HUES48 (cell line): ENCODE results near the gene PAK3.

ENCODE experiments used
- H3K27ac ChIP-seq: one replicate; pipeline ENCODE4 v1.7.0; 2013; ENCODE audit warnings: low read depth, low read length, inconsistent platforms
- H3K27me3 ChIP-seq: 2 replicates; pipeline ENCODE4 v1.6.1; 2013; ENCODE audit warnings: mild to moderate bottlenecking, low read length; ENCODE audit not compliant: control insufficient read depth, insufficient read depth
- H3K36me3 ChIP-seq: 2 replicates; pipeline ENCODE4 v1.6.1; 2013; ENCODE audit warnings: low read length; ENCODE audit not compliant: control insufficient read depth, insufficient read depth
- H3K4me1 ChIP-seq: 2 replicates; pipeline ENCODE4 v1.6.1; 2013; ENCODE audit warnings: mild to moderate bottlenecking, low read length; ENCODE audit not compliant: control insufficient read depth, insufficient read depth
- H3K4me3 ChIP-seq: 2 replicates; pipeline ENCODE4 v1.5.1; 2013; ENCODE audit warnings: mild to moderate bottlenecking, low read depth, low read length
- H3K9ac ChIP-seq: 2 replicates; pipeline ENCODE4 v1.6.1; 2013; ENCODE audit warnings: mild to moderate bottlenecking, low read depth, low read length, moderate library complexity
- H3K9me3 ChIP-seq: 2 replicates; pipeline ENCODE4 v1.6.1; 2013; ENCODE audit warnings: low read length; ENCODE audit not compliant: control insufficient read depth, insufficient read depth

Gene PAK3

GRCh38 chrX:111259559-111259958 lies 163.6 kb downstream of the PAK3 start:
- H3K9me3 ChIP-seq: no peaks in the 10 kb centered on the region
- no peak overlapping the region for H3K4me3 ChIP-seq
- no peaks in the 10 kb centered on the region for H3K4me1 ChIP-seq
- H3K36me3 ChIP-seq: no peaks in the 10 kb centered on the region
- no peak overlapping the region for H3K27ac ChIP-seq
- H3K9ac ChIP-seq: no peak overlapping the region
- peaks cover 6% of the 10 kb centered on the region; the same call in 1 of the 2 replicates for H3K27me3 ChIP-seq

GRCh38 chrX:111260451-111260850 lies 164.5 kb downstream of the PAK3 start:
- no peak overlapping the region for H3K4me3 ChIP-seq
- no peaks in the 10 kb centered on the region for H3K4me1 ChIP-seq
- no peak overlapping the region for H3K9ac ChIP-seq
- H3K9me3 ChIP-seq: no peaks in the 10 kb centered on the region
- H3K27ac ChIP-seq: no peak overlapping the region
- H3K36me3 ChIP-seq: no peaks in the 10 kb centered on the region
- peaks cover 6% of the 10 kb centered on the region; the same call in 1 of the 2 replicates for H3K27me3 ChIP-seq

- H3K9me3 ChIP-seq: no peaks in the 10 kb centered on the region
These were observed 166.1 kb downstream of the PAK3 start for GRCh38 chrX:111262086-111262485.

GRCh38 chrX:111264385-111264784 lies 168.4 kb downstream of the PAK3 start:
- Histone ChIP-seq H3K9me3 (no peaks in the 10 kb centered on the region), H3K4me1 (peaks cover 4% of the 10 kb centered on the region), H3K27ac (no peak overlapping the region), H3K27me3 (peaks cover 4% of the 10 kb centered on the region; the same call in 1 of the 2 replicates), H3K9ac (no peak overlapping the region), H3K4me3 (no peak overlapping the region), H3K36me3 (no peaks in the 10 kb centered on the region)

More at GRCh38 chrX:111262086-111262485, 166.1 kb downstream of the PAK3 start:
- H3K36me3 ChIP-seq: no peaks in the 10 kb centered on the region
- no peak overlapping the region for H3K27ac ChIP-seq
- no peaks in the 10 kb centered on the region for H3K4me1 ChIP-seq
- H3K9ac ChIP-seq: no peak overlapping the region
- peaks cover 6% of the 10 kb centered on the region; the same call in 1 of the 2 replicates for H3K27me3 ChIP-seq
- H3K4me3 ChIP-seq: no peak overlapping the region

- peaks cover 4% of the 10 kb centered on the region; the same call in 1 of the 2 replicates for H3K27me3 ChIP-seq
- H3K27ac ChIP-seq: no peak overlapping the region
- H3K4me3 ChIP-seq: no peak overlapping the region
- H3K4me1 ChIP-seq: peaks cover 13% of the 10 kb centered on the region
- no peaks in the 10 kb centered on the region for H3K9me3 ChIP-seq
- H3K36me3 ChIP-seq: no peaks in the 10 kb centered on the region
- no peak overlapping the region for H3K9ac ChIP-seq
These were observed 169.5 kb downstream of the PAK3 start for GRCh38 chrX:111265486-111265885.

- H3K9ac ChIP-seq: no peak overlapping the region
- no peak overlapping the region for H3K4me3 ChIP-seq
- no peaks in the 10 kb centered on the region for H3K36me3 ChIP-seq
- no peak overlapping the region for H3K27ac ChIP-seq
- H3K27me3 ChIP-seq: peaks cover 19% of the 10 kb centered on the region
- H3K9me3 ChIP-seq: no peaks in the 10 kb centered on the region
- peaks cover 13% of the 10 kb centered on the region for H3K4me1 ChIP-seq
These were observed 172.5 kb downstream of the PAK3 start for GRCh38 chrX:111268506-111268905.

- H3K27me3 ChIP-seq: peaks cover 19% of the 10 kb centered on the region
- H3K36me3 ChIP-seq: no peaks in the 10 kb centered on the region
- peaks cover 13% of the 10 kb centered on the region for H3K4me1 ChIP-seq
- peak within 1 kb of the TSS; percentile 40 for H3K4me3 ChIP-seq
- H3K9me3 ChIP-seq: no peaks in the 10 kb centered on the region
- 0 out of 2 replicates have a peak within 1 kb of the TSS, but pooled peaks have one; percentile 19 for H3K9ac ChIP-seq
- H3K27ac ChIP-seq: no peak within 1 kb of the TSS
These were observed 174.3 kb downstream of the PAK3 start, which contains the start of gene CAPN6 for GRCh38 chrX:111270339-111270738. CAPN6 (minus strand) TSS chrX:111270483; CDS start chrX:111263936, 6,547 bp downstream.
